Measurements from ENCODE around the gene RPP30.
"Not testable (repeated sequence)": the region's sequence is repeated elsewhere in the genome, so short reads cannot be mapped to it uniquely, and the experiment has no call there.

RPP30 gene

GRCh38 chr10:90939116-90939515, 67.3 kb downstream of the RPP30 start:
- H3K4me1 ChIP-seq (ENCODE audit: control insufficient read depth in 1 of 2, insufficient read depth in 2 of 2, low read length in 2 of 2): no peaks in the 10 kb centered on the region
- H3K4me3 ChIP-seq (ENCODE audit: low read depth in 1 of 2, low read length in 2 of 2): no peak overlapping the region
- no peaks in the 10 kb centered on the region for H3K27me3 ChIP-seq (ENCODE audit: control insufficient read depth in 1 of 2, insufficient read depth in 2 of 2, low read length in 2 of 2)
- no peaks in the 10 kb centered on the region for H3K9me3 ChIP-seq (ENCODE audit: control insufficient read depth in 1 of 2, low read length in 2 of 2)
- no peaks in the 10 kb centered on the region for H3K36me3 ChIP-seq (ENCODE audit: control insufficient read depth in 1 of 2, insufficient read depth in 2 of 2, low read length in 2 of 2)
- H3K9ac ChIP-seq (ENCODE audit: low read depth in 1 of 2, low read length in 2 of 2): no peak overlapping the region
- no peak overlapping the region for H3K27ac ChIP-seq (ENCODE audit: low read depth, low read length)

DNA sequence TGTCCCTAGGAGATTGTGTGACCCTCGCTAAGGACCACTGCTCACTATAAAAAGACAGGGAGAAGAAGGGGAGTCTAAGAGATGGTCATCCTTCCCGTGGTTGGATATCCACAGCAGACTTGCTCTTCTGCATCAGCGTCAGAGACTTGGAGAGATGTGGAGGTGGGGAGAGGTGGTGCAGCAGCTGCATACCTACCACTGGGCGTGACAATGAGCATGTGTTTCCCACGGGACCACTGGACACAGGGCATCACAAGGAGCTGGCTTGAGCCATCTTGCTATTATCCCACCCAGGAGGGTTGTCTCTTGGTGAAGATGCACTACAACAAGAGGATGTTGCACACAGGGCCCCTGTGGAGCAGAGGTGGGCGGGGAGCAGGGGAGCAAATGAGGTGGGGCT, 67.9 kb downstream of the RPP30 start:
- Histone ChIP-seq H3K4me1 (ENCODE audit: control insufficient read depth in 1 of 2, insufficient read depth in 2 of 2, low read length in 2 of 2) (no peaks in the 10 kb centered on the region), H3K9ac (ENCODE audit: low read depth in 1 of 2, low read length in 2 of 2) (no peak overlapping the region), H3K9me3 (ENCODE audit: control insufficient read depth in 1 of 2, low read length in 2 of 2) (no peaks in the 10 kb centered on the region), H3K27me3 (ENCODE audit: control insufficient read depth in 1 of 2, insufficient read depth in 2 of 2, low read length in 2 of 2) (no peaks in the 10 kb centered on the region), H3K27ac (ENCODE audit: low read depth, low read length) (no peak overlapping the region), H3K36me3 (ENCODE audit: control insufficient read depth in 1 of 2, insufficient read depth in 2 of 2, low read length in 2 of 2) (no peaks in the 10 kb centered on the region), H3K4me3 (ENCODE audit: low read depth in 1 of 2, low read length in 2 of 2) (no peak overlapping the region)

GRCh38 chr10:90942980-90943379, 71.2 kb downstream of the RPP30 start:
- not testable (repeated sequence) for H3K4me3 ChIP-seq (ENCODE audit: low read depth in 1 of 2, low read length in 2 of 2); H3K36me3 ChIP-seq (ENCODE audit: control insufficient read depth in 1 of 2, insufficient read depth in 2 of 2, low read length in 2 of 2); H3K9ac ChIP-seq (ENCODE audit: low read depth in 1 of 2, low read length in 2 of 2); H3K9me3 ChIP-seq (ENCODE audit: control insufficient read depth in 1 of 2, low read length in 2 of 2); H3K27me3 ChIP-seq (ENCODE audit: control insufficient read depth in 1 of 2, insufficient read depth in 2 of 2, low read length in 2 of 2); H3K4me1 ChIP-seq (ENCODE audit: control insufficient read depth in 1 of 2, insufficient read depth in 2 of 2, low read length in 2 of 2); H3K27ac ChIP-seq (ENCODE audit: low read depth, low read length)

DNA sequence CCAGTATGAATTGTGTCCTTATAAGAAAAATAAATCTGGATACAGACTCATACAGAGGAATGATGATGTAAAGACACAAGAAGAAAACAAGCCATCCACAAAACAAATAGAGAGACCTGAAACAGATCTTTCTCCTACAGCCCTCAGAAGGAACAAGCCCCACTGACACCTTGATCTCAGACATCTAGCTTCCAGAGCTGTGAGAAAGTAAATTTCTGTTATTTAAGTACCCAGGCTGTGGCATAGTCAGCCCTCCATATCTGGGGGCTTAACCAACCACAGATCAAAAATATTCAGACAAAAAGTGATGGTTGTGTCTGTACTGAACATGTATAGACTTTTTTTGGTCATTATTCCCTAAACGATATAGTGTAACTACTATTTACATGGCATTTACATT, 73.0 kb downstream of the RPP30 start:
- H3K4me3 ChIP-seq (ENCODE audit: low read depth in 1 of 2, low read length in 2 of 2): no peak overlapping the region
- H3K27me3 ChIP-seq (ENCODE audit: control insufficient read depth in 1 of 2, insufficient read depth in 2 of 2, low read length in 2 of 2): no peaks in the 10 kb centered on the region
- H3K9ac ChIP-seq (ENCODE audit: low read depth in 1 of 2, low read length in 2 of 2): no peak overlapping the region
- H3K36me3 ChIP-seq (ENCODE audit: control insufficient read depth in 1 of 2, insufficient read depth in 2 of 2, low read length in 2 of 2): no peaks in the 10 kb centered on the region
- H3K27ac ChIP-seq (ENCODE audit: low read depth, low read length): no peak overlapping the region
- no peaks in the 10 kb centered on the region for H3K9me3 ChIP-seq (ENCODE audit: control insufficient read depth in 1 of 2, low read length in 2 of 2)
- H3K4me1 ChIP-seq (ENCODE audit: control insufficient read depth in 1 of 2, insufficient read depth in 2 of 2, low read length in 2 of 2): no peaks in the 10 kb centered on the region

DNA sequence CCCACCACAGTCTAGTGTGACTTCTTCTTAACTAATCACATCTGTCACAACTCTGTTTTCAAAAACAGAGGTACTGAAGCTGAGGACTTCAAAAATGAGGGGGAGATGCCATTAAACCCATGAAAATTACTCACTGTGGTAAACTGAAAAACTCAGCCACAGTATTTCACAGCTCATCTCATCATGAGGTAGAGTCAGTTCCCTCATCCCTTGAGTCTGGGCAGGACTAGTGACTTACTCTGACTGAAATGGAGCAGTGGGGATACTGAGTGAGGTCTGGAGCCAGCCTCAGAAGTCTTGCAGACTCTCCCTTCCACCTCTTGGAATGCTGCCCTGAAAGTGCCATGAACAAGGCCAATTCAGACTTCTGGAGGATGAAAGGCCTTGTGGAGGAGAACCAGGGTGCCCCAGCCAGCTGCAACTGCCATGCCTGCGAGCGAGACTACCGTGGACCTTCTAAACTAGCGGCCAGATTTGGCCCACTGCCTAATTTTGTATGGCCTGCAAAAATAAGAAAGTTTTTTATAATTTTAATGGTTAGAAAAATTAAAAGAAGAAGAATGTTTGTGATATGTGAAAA, 73.8 kb downstream of the RPP30 start:
- no peak overlapping the region for H3K9ac ChIP-seq (ENCODE audit: low read depth in 1 of 2, low read length in 2 of 2)
- H3K4me1 ChIP-seq (ENCODE audit: control insufficient read depth in 1 of 2, insufficient read depth in 2 of 2, low read length in 2 of 2): no peaks in the 10 kb centered on the region
- no peak overlapping the region for H3K4me3 ChIP-seq (ENCODE audit: low read depth in 1 of 2, low read length in 2 of 2)
- no peaks in the 10 kb centered on the region for H3K36me3 ChIP-seq (ENCODE audit: control insufficient read depth in 1 of 2, insufficient read depth in 2 of 2, low read length in 2 of 2)
- no peaks in the 10 kb centered on the region for H3K9me3 ChIP-seq (ENCODE audit: control insufficient read depth in 1 of 2, low read length in 2 of 2)
- no peak overlapping the region for H3K27ac ChIP-seq (ENCODE audit: low read depth, low read length)
- no peaks in the 10 kb centered on the region for H3K27me3 ChIP-seq (ENCODE audit: control insufficient read depth in 1 of 2, insufficient read depth in 2 of 2, low read length in 2 of 2)

DNA sequence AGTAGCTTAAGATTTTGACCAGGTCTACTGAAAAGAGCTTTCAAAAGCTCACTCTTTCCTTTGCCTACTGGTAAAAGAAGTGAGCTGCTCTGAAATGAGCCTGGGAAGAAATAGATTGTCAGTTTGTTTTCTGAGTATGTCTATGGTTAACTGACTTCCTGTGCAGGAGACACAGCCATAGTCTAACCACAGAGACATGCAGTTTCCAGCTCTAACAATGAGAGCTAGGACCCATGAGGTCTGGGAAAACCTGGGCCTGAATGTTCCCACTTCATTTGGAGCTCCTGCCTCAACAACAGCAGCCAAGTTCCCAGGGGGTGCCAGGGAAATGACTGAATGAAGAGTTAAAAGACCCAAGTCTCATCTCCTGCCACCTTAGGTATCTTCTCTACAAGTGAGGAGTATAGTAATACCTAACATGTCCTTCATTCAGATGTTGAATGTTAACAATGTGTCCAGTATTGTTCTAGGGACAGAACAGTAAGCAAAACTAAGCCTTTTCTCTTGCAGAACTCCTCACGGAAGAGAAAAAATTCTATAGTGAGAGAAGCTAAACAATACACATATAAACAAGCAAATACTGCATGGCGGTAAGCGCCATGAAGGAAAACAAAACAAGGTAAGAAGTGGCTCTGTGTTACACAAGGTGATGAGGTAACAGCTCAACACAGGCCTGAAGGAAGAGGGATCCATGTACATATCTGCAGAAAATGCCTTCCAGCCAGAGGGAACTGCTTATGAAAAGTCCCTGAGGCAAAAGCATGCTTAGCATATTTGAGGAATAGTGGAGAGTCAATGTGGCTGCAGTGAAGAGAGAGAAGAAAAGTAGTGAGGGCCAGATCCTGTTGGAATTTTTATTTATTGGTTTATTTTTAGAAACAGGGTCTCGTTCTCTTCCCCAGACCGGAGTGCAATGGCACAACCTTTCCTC, 75.5 kb downstream of the RPP30 start:
- Histone ChIP-seq H3K9ac (ENCODE audit: low read depth in 1 of 2, low read length in 2 of 2) (no peak overlapping the region), H3K9me3 (ENCODE audit: control insufficient read depth in 1 of 2, low read length in 2 of 2) (no peaks in the 10 kb centered on the region), H3K36me3 (ENCODE audit: control insufficient read depth in 1 of 2, insufficient read depth in 2 of 2, low read length in 2 of 2) (no peaks in the 10 kb centered on the region), H3K27me3 (ENCODE audit: control insufficient read depth in 1 of 2, insufficient read depth in 2 of 2, low read length in 2 of 2) (no peaks in the 10 kb centered on the region), H3K4me1 (ENCODE audit: control insufficient read depth in 1 of 2, insufficient read depth in 2 of 2, low read length in 2 of 2) (no peaks in the 10 kb centered on the region), H3K27ac (ENCODE audit: low read depth, low read length) (no peak overlapping the region), H3K4me3 (ENCODE audit: low read depth in 1 of 2, low read length in 2 of 2) (no peak overlapping the region)
